HG03354 (cell line): ENCODE measurements around the gene CSRP1.
"Not testable (repeated sequence)": the region's sequence is repeated elsewhere in the genome, so short reads cannot be mapped to it uniquely, and the experiment has no call there.

Experiments used
- ATAC-seq: cut with Tn5 transposase; IDR thresholded peaks from one replicate; pipeline ENCODE4 v1.9.1; 2021; ENCODE audit warnings: mild to moderate bottlenecking; ENCODE audit not compliant: unreplicated experiment, poor library complexity, severe bottlenecking

Gene CSRP1

DNA sequence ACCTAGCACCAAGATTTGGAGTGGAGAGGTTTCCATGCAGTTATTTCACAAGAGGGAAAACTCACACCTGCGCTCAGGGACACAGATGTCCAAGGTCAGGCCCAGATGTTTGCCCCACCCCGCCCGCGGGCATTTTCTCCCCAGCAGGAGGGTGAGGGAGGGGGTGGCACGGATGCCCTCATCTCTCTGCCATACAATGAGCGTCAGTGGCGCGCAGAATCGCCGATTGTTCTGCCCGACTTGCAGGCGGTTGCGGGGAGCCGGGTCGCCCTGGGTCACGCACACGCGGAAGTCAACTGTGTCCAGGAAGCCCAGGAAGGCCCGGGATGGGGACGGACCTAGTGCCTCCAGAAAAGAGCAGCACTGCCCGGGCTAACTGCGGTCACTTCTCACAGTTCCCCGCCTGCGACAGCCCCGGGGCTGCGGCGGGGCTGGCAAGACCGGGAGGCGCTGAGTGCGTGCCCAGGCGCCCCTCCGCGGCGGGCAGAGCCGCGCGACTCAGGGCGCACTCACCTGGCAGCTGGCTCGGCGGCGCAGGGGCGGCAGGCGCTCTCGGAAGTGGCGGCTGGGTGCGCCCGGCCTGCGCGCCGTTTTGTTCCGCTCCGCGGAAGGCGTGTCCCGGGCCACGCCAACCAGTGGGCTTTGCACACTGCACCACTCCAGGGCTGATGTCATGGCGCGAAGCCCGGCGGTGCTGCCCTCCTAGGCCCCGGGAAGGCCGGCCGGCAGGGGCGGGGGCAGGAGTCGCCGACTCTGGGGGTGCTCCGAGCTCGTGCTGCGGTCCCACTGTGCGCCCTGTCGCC lies at the start of gene CSRP1:
CSRP1 (minus strand) TSS at position 567 of the 803 bp plus-strand sequence. CDS start 10,820 bp downstream, outside the sequence.
- ATAC-seq = peak; percentile 91

DNA sequence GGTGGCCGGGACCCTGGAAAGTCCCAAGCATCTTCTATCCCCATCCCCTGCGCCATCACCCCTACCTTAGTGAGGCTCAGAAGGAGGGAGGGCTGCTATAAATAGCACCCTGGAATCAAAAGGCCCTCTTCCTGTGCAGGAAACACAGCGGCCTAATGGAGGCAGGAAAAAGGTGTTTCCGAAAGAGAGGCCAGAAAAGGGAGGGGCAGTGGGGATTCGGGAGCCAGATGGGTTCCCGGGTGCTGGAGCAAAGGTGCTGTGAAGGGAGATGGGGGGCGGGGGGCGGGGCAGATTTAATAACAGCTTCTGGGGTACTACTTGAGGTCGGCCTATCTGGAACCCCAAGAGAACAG lies 48.6 kb upstream of the CSRP1 start:
- ATAC-seq = no peak

DNA sequence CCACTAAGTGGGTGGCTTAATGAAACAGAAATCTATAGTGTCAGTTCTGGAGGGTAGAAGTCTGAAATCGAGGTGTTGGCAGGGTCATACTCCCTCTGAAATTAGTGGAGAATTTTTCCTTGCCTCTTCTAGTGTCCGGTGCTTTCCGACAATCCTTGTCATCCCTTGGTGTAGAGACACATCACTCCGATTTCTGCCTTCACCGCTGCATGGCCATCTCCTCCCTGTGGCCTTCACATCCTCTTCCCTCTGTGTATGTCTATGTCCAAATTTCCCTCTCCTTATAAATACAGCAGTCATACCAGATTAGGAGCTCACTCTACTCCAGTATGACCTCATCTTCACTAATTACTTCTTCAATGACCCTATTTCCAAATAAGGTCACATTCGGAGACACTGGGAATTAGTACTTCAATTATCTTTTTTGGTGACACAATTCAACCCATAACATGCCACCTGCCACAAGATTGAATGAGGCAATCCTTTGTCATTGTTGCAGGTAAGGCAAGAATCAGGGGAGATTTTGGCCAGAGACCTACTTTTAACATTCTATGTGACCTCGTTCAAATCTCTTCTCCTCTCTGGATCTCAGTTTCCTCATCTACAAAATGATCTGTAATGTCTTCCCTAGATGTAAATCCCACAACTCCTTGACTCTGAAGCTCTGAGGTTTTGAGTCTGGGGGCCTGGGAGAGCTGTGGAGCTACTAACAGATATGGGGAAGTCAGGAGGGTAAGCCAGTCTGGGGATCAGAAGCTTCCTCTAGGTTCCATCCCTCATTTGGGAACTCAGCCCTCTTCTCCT lies 48.1 kb upstream of the CSRP1 start:
- ATAC-seq = no peak

DNA sequence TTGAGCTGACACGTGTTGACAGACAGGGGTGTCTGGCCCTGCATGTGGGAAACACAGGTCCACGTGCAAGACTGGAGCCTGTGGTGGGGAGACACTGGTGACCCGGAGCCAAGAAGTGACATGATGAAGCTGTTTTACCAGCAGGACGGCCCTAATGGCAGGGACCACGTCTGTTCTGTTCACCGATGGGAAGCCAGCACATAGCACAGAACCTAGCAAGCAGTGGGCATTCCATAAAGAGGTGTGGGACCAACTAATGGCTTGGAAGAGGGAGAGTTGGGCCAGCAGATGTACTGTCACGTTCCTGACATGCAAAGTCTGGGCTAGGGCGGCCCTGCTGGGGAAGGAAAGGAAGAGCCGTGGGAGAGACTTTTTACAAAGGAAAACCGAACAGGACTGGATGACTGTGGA lies 47.3 kb upstream of the CSRP1 start:
- ATAC-seq = no peak

DNA sequence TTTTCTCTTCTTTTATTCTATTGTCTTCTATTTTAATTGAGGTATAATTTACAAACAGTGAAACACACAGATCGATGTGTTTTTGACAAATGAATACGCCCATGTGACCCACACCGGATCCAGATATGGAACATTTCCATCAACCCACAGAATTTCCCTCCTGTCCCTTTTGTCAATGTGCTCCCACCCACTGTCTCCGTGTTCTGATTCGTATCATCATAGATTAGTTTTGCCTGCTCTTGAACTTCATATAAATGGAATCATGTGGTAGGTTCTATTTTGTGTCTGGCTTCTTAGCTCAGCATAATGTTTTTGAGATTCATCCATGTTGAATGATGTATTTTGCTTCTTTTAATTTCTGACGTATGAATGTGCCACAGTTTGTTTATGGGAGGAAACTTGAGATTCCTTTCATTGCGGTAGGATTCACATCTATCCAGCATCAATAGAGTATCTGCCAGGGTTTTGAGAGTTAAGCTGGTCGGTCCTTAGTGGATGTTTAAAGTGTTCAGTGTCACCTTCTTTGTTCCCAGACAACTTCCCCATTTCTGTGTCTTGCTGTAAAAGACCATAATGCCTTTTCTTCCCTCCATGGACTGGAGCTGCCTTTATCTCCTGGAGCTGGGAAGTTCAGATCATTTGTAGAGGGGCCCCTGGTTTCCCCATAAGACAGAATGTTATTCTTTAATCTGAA lies 46.7 kb upstream of the CSRP1 start:
- ATAC-seq = no peak

DNA sequence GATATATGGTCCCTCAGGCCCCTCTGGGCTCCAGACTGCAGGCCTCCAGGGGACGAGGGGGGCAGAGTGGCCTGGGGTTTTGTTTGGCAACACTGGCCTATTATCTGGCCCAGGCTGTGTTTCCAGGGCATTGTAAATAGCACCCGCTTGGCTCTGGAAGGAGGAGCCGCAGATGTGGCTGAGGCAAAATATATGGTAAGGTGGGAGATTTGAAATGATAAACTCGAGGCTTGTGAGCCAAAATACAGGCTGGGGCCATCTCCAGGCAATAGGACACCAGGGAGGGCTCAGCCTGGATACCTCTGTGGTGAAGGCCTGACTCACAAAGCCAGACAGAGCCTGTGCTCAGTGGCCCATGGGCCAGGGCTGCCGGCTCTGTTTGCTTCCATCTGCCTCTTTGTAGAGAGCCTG lies 46.0 kb upstream of the CSRP1 start:
- ATAC-seq = no peak

DNA sequence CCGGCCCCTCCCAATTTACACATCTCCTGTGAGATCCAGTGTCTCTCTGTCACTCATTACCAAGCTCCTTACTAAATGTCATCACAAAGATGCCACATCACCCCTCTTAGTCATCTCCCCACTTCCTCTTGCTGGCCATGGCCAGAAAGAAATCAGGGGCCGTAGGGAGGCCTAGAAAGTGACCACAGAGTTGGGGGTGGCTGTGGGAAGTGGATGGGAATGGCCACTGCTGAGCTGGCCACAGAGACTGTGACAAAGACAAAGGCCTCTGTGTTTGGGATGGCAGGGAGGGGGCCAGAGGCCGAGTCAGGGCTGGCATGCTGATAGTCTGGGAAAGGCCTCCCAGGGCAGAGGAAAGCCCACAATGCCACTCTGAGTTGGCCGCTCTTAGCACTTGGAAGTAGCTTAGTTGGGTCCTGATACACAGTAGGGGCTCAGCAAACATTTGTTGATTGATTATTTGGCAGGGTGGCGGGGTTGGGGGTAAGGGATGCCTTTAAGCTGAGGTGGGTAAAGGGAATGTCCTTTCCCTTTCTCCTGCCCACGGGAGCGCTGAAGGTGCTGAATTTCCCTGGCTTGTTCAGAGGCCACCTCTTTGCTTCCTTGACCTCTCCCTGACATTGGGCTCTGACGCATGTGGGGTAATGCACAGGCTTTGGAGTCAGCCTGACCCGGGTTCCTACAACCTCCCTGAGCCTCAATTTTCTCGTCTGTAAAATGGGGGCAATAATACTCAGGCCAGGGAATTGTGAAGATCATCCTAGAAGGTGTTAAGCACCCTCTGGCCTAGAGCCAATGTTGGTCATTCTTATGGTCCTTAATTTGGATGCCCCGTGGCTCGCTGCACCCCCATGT lies 45.2 kb upstream of the CSRP1 start:
- ATAC-seq = no peak

DNA sequence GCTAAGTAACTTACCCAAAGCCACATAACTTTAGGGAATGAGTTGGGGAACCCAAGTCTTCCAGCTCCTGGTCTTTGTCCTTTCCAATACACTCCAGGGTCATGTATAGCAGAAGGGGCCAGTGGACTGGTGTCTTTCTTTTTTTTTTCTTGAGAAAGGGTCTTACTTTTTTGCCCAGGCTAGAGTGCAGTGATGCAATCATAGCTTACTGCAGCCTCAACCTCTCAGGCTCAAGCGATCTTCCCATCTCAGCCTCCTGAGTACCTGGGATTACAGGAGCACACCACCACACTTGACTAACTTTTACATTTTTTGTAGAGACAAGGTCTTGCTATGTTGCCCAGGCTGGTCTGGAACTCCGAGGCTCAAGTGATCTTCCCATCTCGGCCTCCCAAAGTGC lies 44.2 kb upstream of the CSRP1 start:
- no peak for ATAC-seq

DNA sequence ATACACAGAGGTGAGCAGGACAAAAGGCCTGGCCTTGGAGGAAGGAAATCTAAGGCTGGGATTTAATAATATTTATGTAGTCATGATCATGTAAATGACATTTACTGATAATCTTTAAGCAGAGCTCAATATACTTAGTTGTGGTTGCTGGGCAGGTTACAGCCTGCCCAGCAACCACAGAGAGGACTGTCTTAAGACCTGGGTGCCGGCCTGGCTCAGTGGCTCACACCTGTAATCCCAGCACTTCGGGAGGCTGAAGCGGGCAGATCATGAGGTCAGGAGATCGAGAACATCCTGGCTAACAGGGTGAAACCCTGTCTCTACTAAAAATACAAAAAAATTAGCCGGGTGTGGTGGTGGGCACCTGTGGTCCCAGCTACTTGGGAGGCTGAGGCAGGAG lies 42.6 kb upstream of the CSRP1 start:
- ATAC-seq = not testable (repeated sequence)

DNA sequence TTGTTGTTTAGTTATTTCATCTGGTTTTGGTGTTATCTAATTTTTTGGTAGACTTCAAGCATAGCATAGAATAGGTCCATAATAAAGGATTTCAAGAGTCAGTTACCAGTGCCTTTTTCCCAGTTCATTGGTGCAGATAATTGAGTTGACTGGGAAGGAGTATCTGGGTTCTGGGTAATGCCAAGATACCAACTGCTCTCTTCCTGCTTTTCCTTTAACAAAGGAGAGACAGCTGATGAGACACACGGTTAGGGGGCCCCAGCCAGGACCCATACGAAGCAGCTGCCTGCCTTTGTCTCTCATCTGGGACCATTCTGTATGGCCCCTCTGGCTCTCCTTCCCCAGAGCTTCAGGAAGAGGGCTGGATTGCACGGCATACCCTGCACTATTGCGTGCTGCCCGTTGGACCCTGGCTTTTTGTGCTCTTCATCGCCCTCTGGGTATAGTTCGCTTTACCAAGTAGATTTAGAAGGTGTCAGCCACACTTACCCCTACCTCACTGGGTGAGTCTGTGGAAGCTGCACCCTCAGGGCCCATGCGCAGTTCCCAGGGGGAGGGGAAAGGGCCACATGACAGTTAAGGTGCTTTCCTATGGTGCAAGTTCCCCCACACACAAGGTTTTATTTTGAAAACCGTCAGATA lies 39.0 kb upstream of the CSRP1 start:
- no peak for ATAC-seq

DNA sequence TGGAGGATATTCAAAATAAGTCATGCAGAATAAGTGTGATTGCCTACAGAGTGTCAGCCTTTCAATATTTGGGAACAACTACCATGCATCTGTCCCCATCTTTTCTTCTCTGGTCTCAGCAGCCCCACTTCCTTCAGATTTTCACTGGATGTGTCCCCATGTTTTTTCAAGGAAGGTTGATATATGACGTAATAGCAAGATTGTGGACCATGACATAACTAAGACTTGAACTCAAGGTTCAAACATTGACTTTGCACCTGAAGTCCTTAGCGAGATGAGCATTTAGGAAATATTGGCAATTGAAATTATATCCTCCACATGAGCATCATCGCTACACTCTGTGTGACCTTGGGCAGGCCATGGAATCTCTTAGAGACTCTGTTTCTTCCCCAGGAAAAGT lies 37.8 kb upstream of the CSRP1 start:
- no peak for ATAC-seq

DNA sequence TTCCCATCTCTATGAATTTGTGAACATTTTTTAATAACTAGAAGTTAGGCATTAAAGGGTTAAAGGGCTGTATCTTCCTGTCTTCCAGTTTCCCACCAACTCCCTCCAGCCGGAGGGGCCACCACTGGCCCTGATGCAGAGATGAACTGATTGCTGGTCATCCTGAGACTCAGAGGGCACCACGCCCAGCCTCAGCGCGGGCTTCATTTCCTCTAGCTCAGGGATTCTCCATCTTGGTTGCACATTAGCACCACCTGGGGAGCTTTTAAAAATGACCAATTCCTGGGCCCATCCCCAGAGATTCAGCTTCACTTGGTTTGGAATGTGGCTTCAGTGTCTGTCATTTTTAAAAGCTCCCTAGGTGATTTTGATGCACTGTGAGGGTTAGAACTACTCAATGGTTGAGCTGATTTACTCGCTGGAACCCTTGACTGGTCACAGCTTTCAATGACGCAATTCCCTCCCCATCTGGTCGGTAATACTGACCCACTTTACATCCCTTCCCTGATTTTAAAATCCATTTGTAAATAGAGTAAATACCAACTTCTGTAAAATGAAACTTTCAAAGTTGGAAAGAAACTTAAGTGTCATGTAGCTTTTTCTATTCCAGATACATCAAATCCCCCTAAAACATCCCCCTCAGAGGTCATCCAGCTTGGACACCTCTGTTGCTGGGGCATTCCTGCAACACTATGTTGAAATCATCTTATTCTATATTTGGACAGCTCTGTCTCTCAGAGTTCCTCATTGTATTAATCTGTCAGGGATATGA lies 37.1 kb upstream of the CSRP1 start:
- no peak for ATAC-seq

DNA sequence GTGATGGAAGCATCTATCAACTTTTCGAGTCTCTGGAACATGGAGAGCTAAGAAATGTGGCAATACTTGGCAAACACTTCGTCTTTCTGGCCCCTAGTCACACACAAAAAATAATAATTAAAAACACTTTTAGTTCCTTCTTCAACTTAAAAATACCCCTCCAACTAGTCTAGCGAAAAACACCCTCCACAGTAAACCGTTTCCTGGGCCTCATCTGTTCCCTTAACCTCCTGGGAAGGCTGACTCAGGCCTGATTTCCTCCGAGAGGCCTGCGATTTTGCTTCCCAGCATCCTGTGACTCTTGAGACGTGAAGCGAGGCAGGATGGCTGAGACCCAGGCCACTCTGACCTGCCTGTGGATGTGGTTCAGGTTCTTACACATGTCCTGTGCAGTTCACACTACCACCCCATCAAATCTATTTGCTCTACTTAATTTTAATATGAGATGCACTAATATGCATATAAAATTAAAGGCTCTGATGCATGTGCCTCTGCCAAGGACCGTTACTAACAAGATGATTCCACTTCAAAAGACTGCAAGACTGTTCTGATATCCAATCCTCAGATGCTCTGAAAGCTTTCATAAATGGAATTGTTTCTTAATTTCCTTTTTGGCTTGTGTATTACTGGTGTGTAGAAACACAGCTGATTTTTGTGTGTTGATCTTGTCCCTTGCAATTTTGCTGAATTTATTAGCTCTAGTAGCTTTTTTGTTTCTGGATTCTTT lies 35.5 kb upstream of the CSRP1 start:
- ATAC-seq = no peak

DNA sequence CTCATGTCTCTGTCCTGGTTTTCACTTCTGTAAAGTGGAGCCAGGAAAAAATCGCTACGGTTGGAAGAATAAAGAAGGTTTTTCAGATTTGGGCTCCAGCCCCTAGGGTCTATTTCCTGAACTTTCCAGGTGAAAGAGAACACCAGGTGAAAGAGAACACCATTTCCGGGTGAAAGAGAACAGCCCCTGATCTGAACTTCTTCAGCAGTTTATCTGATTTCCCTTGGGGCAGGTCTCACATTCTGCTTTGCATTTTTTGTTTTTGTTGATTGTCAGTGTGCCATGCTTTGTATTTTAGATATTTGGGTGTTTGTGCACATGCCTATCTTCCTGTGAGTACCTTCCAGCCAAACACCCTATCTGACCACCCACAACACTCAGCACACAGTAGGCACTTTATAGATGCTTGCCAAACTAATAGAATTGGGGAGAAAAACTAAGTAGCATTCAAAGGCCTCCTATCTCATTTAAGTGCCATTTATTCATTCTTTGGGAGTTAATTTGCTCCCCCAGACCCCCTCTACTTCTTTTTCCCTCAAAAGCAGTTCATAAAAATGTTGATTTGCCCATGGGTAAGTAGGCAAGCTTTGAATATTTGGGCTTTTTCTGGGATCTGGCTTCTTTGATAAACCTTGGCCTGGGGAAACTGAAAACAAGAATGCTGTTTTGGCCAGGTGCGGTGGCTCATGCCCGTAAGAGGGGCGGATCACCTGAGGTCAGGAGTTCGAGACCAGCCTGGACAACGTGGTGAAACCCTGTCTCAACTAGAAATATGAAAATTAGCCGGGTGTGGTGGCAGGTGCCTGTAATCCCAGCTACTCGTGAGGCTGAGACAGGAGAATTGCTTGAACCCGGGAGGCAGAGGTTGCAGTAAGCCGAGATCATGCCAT lies 34.2 kb upstream of the CSRP1 start:
- ATAC-seq = no peak

DNA sequence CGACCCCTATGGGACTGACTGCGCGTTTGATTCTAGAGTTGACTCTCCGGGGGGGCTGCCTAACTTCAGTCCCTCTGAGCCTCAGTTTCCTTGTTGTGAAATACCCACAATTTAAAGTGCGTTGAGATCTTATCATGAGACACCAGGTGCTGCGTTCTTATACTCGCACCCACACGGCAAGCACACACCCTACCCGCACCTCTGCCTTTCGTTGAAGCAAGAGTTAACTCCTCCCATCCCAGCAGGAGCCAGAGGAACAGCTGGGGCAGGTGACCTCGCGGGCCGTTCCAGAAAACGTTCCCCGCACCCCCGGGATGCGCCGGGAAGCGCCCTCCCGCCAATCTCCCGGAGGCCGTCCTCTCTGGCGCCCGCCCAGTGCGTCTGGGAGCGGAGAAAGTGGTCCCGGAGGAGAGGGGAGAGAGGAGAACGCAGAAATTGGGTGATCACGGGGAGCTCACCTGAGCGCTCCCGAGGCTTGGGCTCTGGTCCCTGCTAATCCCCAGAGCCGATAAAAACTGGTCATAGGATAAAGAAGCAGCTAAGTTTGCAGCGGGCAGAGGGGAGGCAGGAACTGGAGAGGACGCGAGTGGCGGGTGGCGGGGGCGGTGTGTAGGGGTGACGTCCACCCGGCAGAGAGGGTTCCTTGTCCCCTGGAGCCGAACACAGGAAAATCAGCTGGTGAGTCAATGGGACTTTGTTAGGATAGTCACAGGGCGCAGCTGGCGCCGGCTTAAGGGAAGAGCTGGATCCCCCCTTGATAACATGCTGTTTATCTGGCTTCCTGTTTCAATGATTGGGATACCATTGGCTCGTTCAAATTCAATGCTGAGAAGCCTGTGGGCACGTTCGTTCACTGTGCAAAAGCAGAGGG lies 32.9 kb upstream of the CSRP1 start:
- no peak for ATAC-seq
